Activated CD4-positive, alpha-beta T cell treated with anti-CD3 and anti-CD28 coated beads for 1 hour (primary cell): ENCODE results near the gene ANTKMT.
A peak's percentile ranks its signal among the peaks of the same experiment; 100 is the strongest.

ENCODE experiments used
- DNase-seq: peaks from one replicate; pipeline ENCODE4 v3.0.0-alpha.2; 2020

ANTKMT gene

GRCh38 chr16:720990-721764 is at the start of gene ANTKMT:
Gene ANTKMT, plus strand, starts transcription at chr16:721146. Its CDS starts 129 bp downstream, at chr16:721275.
- peak; percentile 50 for DNase-seq

DNA sequence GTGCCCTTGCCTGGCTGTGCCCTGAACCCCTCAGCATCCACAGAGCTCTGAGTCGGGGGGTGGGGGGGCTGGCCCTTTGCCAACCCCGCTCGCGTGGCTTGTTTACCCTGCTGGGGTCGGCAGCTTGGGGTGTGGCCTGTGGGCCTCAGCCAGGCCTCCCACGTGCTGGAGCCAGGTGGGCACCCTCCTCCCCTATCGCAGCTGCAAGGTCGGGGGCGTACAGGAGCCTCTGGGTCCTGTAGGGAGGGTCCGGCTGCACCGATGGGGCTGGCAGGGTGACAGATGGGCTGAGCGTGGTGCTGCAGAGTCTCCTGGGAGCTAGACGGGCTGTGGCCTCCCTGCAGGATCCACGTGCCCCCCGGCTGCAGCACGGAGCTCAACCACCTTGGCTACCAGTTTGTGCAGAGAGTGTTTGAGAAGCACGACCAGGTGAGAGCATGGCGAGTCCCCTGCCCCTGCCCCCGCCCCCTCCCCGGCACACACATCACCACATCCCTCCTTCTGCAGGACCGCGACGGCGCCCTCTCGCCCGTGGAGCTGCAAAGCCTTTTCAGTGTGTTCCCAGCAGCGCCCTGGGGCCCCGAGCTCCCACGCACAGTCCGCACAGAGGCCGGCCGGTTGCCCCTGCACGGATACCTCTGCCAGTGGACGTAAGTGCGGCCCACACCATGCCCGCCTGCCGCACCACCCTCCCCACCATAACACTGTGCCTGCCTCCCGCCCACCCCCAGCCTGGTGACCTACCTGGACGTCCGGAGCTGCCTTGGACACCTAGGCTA is 49.4 kb upstream of the ANTKMT start:
- DNase-seq = no peak

DNA sequence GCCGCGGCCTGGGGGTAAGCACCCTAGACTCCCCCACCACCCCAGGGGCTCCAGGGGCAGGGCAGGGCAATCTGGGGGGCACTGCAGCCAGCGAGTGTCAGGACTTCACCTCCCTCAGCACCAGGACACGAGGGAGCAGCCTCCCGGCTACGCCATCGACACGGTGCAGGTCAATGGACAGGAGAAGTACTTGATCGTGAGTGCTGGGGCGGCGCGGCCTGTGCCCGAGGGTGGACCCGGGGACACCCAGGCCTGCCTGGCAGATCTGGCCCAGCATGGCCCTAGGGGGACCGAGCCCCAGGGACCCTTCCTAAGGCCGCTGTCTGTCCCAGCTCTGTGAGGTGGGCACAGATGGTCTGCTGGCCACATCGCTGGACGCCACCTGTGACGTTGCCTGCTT is 48.6 kb upstream of the ANTKMT start:
- no peak for DNase-seq

DNA sequence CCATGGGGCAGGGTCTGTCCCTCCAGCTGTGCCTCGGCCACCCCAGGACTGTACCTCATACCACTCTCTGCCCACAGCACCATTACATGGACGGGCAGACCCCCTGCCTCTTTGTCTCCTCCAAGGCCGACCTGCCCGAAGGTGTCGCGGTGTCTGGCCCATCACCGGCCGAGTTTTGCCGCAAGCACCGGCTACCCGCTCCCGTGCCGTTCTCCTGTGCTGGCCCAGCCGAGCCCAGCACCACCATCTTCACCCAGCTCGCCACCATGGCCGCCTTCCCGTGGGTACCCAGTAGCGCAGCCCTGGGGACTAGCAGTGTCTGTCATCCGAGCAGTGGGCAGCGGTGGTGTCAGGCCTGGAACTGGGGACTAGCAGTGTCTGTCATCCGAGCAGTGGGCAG is 48.1 kb upstream of the ANTKMT start:
- no peak for DNase-seq

DNA sequence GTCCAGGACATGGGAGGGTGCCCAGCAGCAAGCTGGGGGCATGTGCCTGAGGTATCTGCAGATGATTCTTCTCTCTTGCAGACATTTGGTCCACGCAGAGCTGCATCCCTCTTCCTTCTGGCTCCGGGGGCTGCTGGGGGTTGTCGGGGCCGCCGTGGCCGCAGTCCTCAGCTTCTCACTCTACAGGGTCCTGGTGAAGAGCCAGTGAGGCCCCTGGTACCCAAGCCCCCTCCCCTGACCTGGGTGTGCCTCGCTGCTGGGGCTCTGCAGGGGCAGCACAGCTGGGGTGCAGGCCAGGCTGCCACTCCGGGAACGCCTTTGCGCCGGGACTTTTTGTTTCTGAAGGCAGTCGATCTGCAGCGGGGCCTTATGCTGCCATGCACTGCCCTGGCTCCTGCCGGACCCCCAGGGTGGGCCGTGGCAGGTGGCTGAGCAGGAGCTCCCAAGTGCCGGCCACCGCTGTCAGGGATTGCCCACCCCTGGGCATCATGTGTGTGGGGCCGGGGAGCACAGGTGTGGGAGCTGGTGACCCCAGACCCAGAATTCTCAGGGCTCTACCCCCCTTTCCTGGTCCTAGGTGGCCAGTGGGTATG is 47.5 kb upstream of the ANTKMT start:
- DNase-seq = no peak

- no peak for DNase-seq
Observed at GRCh38 chr16:674214-674881, 46.6 kb upstream of the ANTKMT start.

DNA sequence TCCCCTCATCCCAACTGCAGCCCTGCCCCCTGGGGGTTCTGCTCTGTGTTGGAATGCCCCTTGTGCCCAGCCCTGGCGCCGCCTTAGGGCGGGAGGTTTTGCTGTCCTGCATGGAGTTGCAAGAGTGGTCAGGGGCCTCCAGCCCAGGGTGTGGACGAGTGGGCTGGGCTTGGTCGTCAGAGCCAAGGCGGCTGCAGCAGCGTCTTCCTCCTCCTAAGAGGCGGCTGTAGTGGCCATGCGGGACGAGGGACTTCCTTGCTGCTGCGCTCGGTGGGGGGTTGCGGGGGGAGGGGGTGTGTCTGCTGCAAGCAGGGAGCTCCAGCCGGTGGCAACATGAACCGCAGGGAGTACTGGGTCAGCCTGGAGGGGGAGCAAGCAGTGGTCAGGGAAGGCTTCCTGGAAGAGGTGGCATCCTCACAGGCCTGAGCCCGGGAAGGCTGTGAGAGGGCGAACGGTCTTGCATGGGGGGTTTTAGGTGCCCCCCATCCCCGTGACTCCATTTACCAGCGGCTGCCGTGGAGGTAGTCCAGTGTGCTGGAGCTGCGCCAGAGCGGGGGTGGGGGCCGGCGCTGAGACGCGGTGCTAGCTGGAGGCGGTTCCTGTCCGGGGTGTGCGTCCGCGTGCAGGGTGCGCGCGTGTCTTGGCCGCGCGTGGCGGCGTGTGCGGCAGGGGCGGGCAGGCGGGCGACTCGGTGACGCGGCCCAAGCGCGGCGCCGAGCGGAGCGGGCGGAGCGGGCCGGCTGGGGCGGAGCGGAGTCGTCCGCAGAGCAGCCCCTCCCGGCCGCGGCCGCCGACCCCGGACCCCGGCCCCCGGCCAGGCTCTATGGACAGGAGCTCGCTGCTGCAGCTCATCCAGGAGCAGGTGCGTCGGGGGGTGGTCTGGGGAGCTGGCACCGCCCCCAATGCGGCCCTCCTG is 45.7 kb upstream of the ANTKMT start, which contains the start of gene RHBDL1:
Gene RHBDL1 (plus strand): TSS at position 704 of the 916 bp plus-strand sequence. CDS start 120 bp downstream, at position 824.
- DNase-seq = no peak

DNA sequence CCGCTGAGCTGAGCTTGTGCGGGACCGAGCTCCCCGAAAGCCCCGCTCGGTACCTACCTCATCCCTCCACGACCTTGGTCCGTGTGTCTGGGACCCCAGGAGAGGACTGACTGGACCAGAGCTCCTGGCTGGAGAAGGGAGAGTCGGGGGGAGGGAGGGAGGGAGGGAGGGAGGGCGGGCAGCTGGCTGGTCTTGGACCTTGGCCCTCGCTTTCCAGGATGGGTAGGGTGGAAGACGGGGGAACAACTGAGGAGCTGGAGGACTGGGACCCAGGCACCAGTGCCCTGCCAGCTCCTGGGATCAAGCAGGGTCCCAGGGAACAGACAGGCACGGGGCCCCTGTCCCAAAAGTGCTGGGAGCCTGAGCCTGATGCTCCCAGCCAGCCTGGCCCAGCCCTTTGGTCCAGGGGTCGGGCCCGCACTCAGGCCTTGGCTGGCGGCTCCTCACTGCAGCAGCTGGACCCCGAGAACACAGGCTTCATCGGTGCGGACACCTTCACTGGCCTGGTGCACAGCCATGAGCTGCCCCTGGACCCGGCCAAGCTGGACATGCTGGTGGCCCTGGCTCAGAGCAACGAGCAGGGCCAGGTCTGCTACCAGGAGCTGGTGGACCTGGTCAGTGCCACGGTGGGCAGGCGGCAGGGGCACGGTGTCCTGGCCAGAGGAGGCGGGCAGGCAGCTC is 44.9 kb upstream of the ANTKMT start:
- no peak for DNase-seq

DNA sequence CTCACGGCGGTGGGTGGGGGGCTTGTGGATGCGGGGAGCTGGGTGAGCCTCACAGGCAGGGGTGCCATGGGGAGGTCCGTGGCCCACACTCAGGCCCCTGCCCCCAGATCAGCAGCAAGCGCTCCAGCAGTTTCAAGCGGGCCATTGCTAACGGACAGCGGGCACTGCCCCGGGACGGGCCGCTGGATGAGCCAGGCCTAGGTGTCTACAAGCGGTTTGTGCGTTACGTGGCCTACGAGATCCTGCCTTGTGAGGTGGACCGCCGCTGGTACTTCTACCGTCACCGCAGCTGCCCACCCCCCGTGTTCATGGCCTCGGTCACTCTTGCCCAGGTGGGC is 44.4 kb upstream of the ANTKMT start:
- DNase-seq = no peak

GRCh38 chr16:676913-677312 is 44.0 kb upstream of the ANTKMT start:
- DNase-seq = no peak

DNA sequence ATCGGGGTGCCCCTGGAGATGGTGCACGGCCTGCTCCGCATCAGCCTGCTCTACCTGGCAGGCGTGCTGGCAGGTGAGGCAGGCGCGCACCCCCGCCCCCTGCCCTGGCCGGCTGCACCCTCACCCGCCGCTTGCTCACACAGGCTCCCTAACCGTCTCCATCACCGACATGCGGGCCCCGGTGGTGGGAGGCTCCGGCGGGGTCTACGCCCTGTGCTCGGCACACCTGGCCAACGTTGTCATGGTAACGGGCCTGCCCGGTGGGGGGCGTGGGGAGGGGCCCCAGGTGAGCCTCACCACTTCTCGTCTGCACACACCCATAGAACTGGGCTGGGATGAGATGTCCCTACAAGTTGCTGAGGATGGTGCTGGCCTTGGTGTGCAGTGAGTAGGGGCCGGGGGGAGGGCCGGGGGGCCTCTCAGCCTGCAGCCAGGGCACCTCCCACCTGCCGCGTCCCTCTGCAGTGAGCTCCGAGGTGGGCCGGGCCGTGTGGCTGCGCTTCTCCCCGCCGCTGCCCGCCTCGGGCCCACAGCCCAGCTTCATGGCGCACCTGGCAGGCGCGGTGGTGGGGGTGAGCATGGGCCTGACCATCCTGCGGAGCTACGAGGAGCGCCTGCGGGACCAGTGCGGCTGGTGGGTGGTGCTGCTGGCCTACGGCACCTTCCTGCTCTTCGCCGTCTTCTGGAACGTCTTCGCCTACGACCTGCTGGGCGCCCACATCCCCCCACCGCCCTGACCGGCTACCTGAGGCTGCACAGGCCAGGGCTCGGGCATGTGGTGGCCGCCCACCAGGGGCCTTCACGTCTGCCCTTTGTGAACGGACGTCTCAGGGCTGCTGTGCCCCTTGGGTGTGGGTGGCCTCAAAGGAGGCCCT is 43.4 kb upstream of the ANTKMT start:
- DNase-seq = no peak

- no peak for DNase-seq
Observed at GRCh38 chr16:678209-678857, 42.6 kb upstream of the ANTKMT start.

DNA sequence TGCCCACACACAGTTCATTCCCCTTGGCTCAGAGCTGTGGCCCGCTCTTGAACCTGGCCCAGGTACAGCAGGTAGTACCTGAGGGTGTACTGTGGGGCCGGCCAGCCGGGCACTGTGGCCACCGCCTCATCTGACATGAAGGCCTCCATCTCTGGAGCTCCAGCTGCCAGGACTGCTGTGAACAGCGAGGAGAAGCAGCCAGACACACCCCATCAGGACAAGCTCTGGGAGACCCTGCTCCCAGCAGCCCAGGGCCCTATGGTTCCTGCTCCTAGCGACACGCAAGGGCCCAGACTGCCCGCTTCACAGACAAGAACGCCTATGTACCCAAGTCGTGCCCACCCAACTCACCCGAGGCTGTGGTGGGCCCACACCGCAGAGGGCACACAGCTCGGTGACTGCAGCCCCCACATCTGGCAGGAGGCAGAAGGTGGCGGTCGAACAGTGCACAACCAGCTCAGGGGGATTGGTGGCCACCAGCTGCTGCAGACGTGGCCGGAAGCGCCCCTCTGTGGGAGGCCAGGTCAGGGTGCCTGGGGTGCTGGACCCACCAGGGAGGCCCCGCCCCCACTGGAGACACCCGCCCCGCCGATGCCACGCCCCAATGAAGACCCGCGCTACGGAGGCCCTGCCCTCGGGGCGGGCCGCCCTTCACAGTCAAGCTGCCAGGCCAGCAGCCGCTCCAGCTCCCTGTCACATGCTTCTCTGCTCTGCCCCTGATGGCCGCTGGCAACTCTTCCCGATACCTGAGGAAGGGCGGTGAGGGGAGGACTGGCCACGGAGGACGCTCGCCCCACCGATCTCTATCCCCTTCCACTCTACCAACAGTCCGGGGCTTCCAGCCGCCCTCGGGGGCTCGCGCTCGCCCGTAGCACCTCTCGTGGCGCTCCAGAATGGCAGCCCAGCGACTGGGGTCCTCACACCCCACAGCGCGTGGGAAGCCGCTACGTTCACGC is 41.8 kb upstream of the ANTKMT start:
- no peak for DNase-seq

- DNase-seq = peak; percentile 82
Observed at GRCh38 chr16:679814-680624, 40.9 kb upstream of the ANTKMT start, which contains the start of gene STUB1. Gene STUB1, plus strand, starts transcription at chr16:680410. Its CDS starts 116 bp downstream, at chr16:680526.

- no peak for DNase-seq
Observed at GRCh38 chr16:680625-680945, 40.4 kb upstream of the ANTKMT start.

- DNase-seq = no peak
Observed at GRCh38 chr16:680967-681745, 39.8 kb upstream of the ANTKMT start.
